Keratinocyte (primary cell): ENCODE results near the gene ZC3H10.

Experiments used
- CTCF ChIP-seq, 3 experiments: IDR thresholded peaks in 1 of 3; conservative IDR thresholded peaks in 1 of 3; optimal IDR thresholded peaks in 1 of 3; 2 replicates in 2 of 3; 3 replicates in 1 of 3; pipeline versions ENCODE3 to v1.5.1; 2011; ENCODE audit warnings: low read length in 3 of 3, mild to moderate bottlenecking in 3 of 3, moderate library complexity in 2 of 3, control low read depth in 1 of 3, inconsistent platforms in 1 of 3; ENCODE audit not compliant: insufficient read depth in 2 of 3; ENCODE audit errors: extremely low read depth in 1 of 3
- EZH2 ChIP-seq: IDR thresholded peaks from one replicate; pipeline ENCODE4 v1.6.1; 2012; ENCODE audit warnings: inconsistent platforms, mild to moderate bottlenecking, low read length, moderate library complexity

GRCh38 chr12:56159482-56160192 is 41.6 kb downstream of the ZC3H10 start:
- no peak for TF ChIP-seq CTCF (optimal IDR thresholded peaks at IDR 0.05 in 1 of 3, IDR thresholded peaks at IDR 0.05 in 1 of 3, conservative IDR thresholded peaks at IDR 0.05 in 1 of 3; ENCODE audit: extremely low read depth in 1 of 3, insufficient read depth in 2 of 3, low read length in 3 of 3)
- no peak for TF ChIP-seq EZH2
